Stomach (tissue), 9 donors: ENCODE measurements around the gene TBC1D8. TPM values are rescaled to one million over a fixed set of nuclear protein-coding genes. Genes with fewer than 3 reads are reported as not detected.

Experiments used
- DNase-seq, 2 donors: peaks; one replicate each; pipeline versions ENCODE4 v3.0.0 to v3.0.0-alpha.2; 2013 to 2019
- H3K27ac ChIP-seq, 5 donors: fragments of 200-600 bp in 4 of 5; sonication (generic) in 4 of 5; one replicate each; pipeline ENCODE4 v1.5.1; 2013 to 2019; ENCODE audit warnings: mild to moderate bottlenecking in 1 of 5, moderate library complexity in 1 of 5
- H3K27me3 ChIP-seq, 3 donors: fragments of 200-600 bp; sonication (generic); one replicate each; pipeline ENCODE4 v1.5.1; 2017 to 2019; ENCODE audit warnings: mixed run types in 1 of 3
- H3K36me3 ChIP-seq, 4 donors: fragments of 200-600 bp; sonication (generic); 1 replicate in 3 of 4; 2 replicates in 1 of 4; pipeline ENCODE4 v1.5.1; 2016 to 2019
- H3K4me1 ChIP-seq, 4 donors: fragments of 200-600 bp; sonication (generic); one replicate each; pipeline ENCODE4 v1.5.1; 2016 to 2019
- H3K4me3 ChIP-seq, 4 donors: fragments of 200-600 bp; sonication (generic) in 3 of 4; one replicate each; pipeline ENCODE4 v1.5.1; 2016 to 2019; ENCODE audit warnings: mild to moderate bottlenecking in 1 of 4
- H3K9me3 ChIP-seq, 4 donors: fragments of 200-600 bp; sonication (generic); one replicate each; pipeline ENCODE4 v1.5.1; 2016 to 2019
- EP300 ChIP-seq: sonication (generic); formaldehyde crosslinking; IDR thresholded peaks from one replicate; pipeline ENCODE4 v1.6.1; 2017; ENCODE audit warnings: antibody characterized with exemption
- POLR2A ChIP-seq, 4 donors: fragments of 450-650 bp; IDR thresholded peaks; one replicate each; pipeline ENCODE4 v1.6.1; 2016; ENCODE audit warnings: antibody characterized with exemption in 4 of 4, control low read depth in 2 of 4, mild to moderate bottlenecking in 1 of 4, moderate library complexity in 1 of 4
- POLR2AphosphoS5 ChIP-seq, 3 donors: sonication (generic); formaldehyde crosslinking; IDR thresholded peaks; one replicate each; pipeline ENCODE4 v1.6.1; 2016; ENCODE audit warnings: antibody characterized with exemption in 3 of 3
- WGBS, 5 donors: extraction: QIAGEN DNeasy Blood & Tissue Kit in 3 of 5; methylation state at CpG; one replicate each; pipeline versions ENCODE4 v1.1.5 to v1.1.7; 2013 to 2018; 5-methylcytosine and 5-hydroxymethylcytosine counted together
- intact Hi-C: fragments of 100-400 bp; cut with DNase I; formaldehyde crosslinking; loops from one replicate; pipeline ENCODE4 v1.15.1; 2023; ENCODE audit warnings: low total_unique reads
- polyA plus RNA-seq, 3 donors: library from polyadenylated mRNA; stranded (reverse); fragments of 200-250 nt; gene quantifications; one replicate each; pipeline ENCODE4 v1.2.3, GENCODE V29; 2013
- total RNA-seq, 5 donors: library from RNA; depleted of rRNA; stranded (reverse); fragments of >200 nt; gene quantifications; one replicate each; pipeline versions ENCODE4 v1.1.0 to v1.2.3, GENCODE V29; 2014 to 2016
- TF ChIP-seq, protein P1 (sequence below), 7 experiments: fragments of 450-650 bp in 4 of 7; fragments of 200-600 bp in 3 of 7; sonication (generic) in 3 of 7; IDR thresholded peaks; one replicate each; pipeline ENCODE4 v1.5.1; 2016 to 2019; ENCODE audit warnings: antibody characterized with exemption in 7 of 7, control low read depth in 2 of 7, mild to moderate bottlenecking in 1 of 7
- donor health status: healthy with polysubstance abuse.
- donor health status: Bipolar disorder and iron deficiency.
- donor health status: healthy.

Gene TBC1D8
- total and polyA plus RNA-seq, 8 donors = 9.9 to 179 (median 74.9) TPM

DNA sequence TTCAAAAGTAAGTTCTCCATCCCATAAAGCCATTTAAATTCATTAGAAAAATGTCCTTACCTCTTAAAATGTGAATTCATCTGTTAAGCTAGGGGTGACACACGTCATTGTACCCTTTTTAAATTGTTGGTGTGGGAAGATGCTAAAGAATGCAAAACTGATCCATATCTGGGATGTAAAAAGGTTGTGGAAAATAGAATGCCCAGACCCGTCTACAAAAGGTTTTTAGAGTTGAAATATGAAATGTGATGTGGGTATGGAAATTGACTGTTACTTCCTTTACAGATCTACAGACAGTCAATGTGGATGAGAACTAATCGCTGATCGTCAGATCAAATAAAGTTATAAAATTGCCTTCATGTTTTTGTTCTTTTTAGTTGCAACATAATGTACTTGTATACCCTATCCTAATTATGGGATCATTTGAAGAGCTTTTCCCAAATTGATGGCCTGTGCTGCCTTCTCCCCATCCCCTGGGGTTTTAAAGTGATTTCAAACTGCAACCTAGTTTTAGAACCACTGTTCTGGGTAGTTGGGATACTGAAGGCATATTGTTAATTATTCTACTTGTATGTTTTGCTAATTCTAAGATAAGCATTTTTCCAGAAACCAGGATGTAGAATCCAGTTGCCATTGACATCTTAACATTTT lies 145.0 kb downstream of the TBC1D8 start:
- H3K4me1 ChIP-seq = peaks cover 13 to 63% (median 41%) of the 10 kb centered on the region in 4 donors
- intact Hi-C loops = no loop called here
- no peak for DNase-seq
- H3K36me3 ChIP-seq = peaks cover 66 to 77% (median 75%) of the 10 kb centered on the region in 4 donors
- no peaks in the 10 kb centered on the region for H3K9me3 ChIP-seq
- no peak overlapping the region for H3K4me3 ChIP-seq
- H3K27me3 ChIP-seq = no peaks in the 10 kb centered on the region
- no peak for TF ChIP-seq POLR2AphosphoS5 (IDR thresholded peaks at IDR 0.05)
- no peak for TF ChIP-seq POLR2A (IDR thresholded peaks at IDR 0.05)
- no peak for TF ChIP-seq EP300
- TF ChIP-seq, protein P1, sequence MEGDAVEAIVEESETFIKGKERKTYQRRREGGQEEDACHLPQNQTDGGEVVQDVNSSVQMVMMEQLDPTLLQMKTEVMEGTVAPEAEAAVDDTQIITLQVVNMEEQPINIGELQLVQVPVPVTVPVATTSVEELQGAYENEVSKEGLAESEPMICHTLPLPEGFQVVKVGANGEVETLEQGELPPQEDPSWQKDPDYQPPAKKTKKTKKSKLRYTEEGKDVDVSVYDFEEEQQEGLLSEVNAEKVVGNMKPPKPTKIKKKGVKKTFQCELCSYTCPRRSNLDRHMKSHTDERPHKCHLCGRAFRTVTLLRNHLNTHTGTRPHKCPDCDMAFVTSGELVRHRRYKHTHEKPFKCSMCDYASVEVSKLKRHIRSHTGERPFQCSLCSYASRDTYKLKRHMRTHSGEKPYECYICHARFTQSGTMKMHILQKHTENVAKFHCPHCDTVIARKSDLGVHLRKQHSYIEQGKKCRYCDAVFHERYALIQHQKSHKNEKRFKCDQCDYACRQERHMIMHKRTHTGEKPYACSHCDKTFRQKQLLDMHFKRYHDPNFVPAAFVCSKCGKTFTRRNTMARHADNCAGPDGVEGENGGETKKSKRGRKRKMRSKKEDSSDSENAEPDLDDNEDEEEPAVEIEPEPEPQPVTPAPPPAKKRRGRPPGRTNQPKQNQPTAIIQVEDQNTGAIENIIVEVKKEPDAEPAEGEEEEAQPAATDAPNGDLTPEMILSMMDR (IDR thresholded peaks at IDR 0.05) = no peak
- 62 to 70% (median 65%) methylated on average over 4 of the region's 4 CpGs for WGBS, 5 donors
- H3K27ac ChIP-seq = no peak overlapping the region

DNA sequence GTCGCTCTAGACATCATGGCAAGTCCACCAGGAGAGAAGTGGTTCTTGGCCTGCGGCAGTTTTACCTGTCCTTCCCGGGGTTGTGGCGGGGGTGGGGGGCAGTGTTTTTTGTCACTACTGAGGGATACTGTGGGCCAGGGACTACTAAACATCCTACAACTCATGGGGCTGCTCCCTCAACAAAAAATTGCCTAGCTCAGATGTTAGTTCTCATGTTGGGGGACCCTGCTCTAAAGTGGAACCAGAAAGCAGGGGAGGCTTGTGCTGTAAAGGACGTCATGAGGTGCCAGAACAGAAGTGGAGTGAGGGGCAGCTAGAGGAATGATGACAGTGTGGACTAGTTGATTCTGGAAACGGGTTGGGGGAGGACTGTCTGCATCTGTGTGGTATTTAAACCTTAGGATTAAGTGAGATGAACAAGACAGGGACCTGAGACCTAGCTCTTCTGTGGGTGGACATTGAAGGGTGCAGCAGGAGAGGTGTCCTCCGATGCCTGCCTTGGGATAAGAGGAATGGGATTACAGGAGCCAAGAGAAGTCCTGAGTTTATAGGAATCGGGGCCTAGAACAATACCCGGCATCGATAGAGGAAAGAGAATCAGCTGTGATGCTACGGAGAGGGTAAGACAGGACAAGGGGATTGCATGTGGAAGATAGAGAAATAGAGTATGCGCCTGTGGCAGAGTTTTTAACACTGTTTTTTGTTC lies 146.4 kb downstream of the TBC1D8 start:
- no peak for TF ChIP-seq EP300
- TF ChIP-seq POLR2A (IDR thresholded peaks at IDR 0.05) = no peak
- TF ChIP-seq, protein P1 (IDR thresholded peaks at IDR 0.05) = no peak
- peak overlapping the region in 2 of 4 donors; percentile 86 to 92 for H3K4me3 ChIP-seq

GRCh38 chr2:101003278-101003775 lies 147.9 kb downstream of the TBC1D8 start:
- peak overlapping the region; percentile 11 to 94 (median 91) for H3K27ac ChIP-seq
- peaks cover 13 to 60% (median 39%) of the 10 kb centered on the region in 4 donors for H3K4me1 ChIP-seq
- no peaks in the 10 kb centered on the region for H3K27me3 ChIP-seq
- H3K4me3 ChIP-seq = peak overlapping the region; percentile 70 to 92 (median 82)
- intact Hi-C loops = no loop called here
- H3K36me3 ChIP-seq = peaks cover 47 to 48% (median 48%) of the 10 kb centered on the region in 4 donors
- H3K9me3 ChIP-seq = no peaks in the 10 kb centered on the region
- 9 to 15% (median 13%) methylated on average over 12 of the region's 12 CpGs for WGBS, 5 donors
- TF ChIP-seq, protein P1 (IDR thresholded peaks at IDR 0.05) = no peak
- no peak for TF ChIP-seq POLR2AphosphoS5 (IDR thresholded peaks at IDR 0.05)
- no peak for TF ChIP-seq EP300
- TF ChIP-seq POLR2A (IDR thresholded peaks at IDR 0.05) = no peak
- DNase-seq = peak in 1 of 2 donors; percentile 44

More for the DNA sequence above, 146.4 kb downstream of the TBC1D8 start:
- intact Hi-C loops = no loop called here
- Histone ChIP-seq H3K4me1 (peaks cover 13 to 63% (median 40%) of the 10 kb centered on the region in 4 donors), H3K27me3 (no peaks in the 10 kb centered on the region), H3K36me3 (peaks cover 53 to 63% (median 61%) of the 10 kb centered on the region in 4 donors), H3K9me3 (no peaks in the 10 kb centered on the region), H3K27ac (peak overlapping the region in 2 of 5 donors; percentile 7 to 51)
- no peak for DNase-seq
- WGBS, 5 donors = 82 to 87% (median 87%) methylated on average over 12 of the region's 12 CpGs

DNA sequence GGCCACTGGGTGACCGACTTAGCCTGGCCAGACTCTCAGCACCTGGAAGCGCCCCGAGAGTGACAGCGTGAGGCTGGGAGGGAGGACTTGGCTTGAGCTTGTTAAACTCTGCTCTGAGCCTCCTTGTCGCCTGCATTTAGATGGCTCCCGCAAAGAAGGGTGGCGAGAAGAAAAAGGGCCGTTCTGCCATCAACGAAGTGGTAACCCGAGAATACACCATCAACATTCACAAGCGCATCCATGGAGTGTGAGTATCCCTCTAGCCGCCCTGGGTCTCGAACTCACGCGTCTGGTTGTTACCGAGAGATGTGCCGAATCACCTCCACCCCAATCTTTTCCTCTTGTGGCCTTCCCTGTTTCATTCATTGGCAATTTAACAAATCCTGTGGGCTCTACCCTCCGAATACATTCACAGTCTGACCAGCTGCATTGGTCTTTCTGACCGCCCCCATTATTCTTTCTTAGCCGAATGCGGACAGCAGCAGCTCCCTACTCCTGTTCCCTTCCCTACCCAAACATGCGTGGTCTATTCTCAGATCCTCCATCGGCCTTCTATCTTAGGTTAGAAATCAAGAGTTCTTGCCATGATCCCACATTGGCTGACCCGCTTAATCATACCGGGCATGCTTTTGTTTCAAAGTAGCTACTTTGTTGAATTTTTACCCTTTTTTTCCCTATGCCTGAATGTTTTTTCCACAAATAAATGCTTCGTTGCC lies 148.5 kb downstream of the TBC1D8 start:
- intact Hi-C loops = no loop called here
- peaks cover 13 to 57% (median 37%) of the 10 kb centered on the region in 4 donors for H3K4me1 ChIP-seq
- TF ChIP-seq, protein P1 (IDR thresholded peaks at IDR 0.05) = no peak
- no peak for TF ChIP-seq EP300
- TF ChIP-seq POLR2AphosphoS5 (IDR thresholded peaks at IDR 0.05) = no peak
- TF ChIP-seq POLR2A (IDR thresholded peaks at IDR 0.05) = no peak
- H3K4me3 ChIP-seq = peak overlapping the region; percentile 70 to 92 (median 82)
- no peaks in the 10 kb centered on the region for H3K27me3 ChIP-seq
- H3K36me3 ChIP-seq = peaks cover 41 to 43% (median 42%) of the 10 kb centered on the region in 4 donors
- DNase-seq = no peak
- no peaks in the 10 kb centered on the region for H3K9me3 ChIP-seq
- H3K27ac ChIP-seq = peak overlapping the region; percentile 87 to 94 (median 91)
- 1% methylated on average over 23 to 26 of the region's 26 CpGs for WGBS, 5 donors
